Measurements from ENCODE around the gene BST2. TPM values are rescaled to one million over a fixed set of nuclear protein-coding genes. Genes with fewer than 3 reads are reported as not detected.

BST2 gene
- total RNA-seq, 1 donor from 2014 or later, result 301 TPM

GRCh38 chr19:17448131-17448967 lies 42.9 kb upstream of the BST2 start, which contains the start of gene TMEM221:
Gene TMEM221, minus strand, starts transcription at chr19:17448668. Its CDS starts 206 bp downstream, at chr19:17448462.
- Histone ChIP-seq H3K27ac (ENCODE audit: low read depth, low read length) (no peak within 1 kb of the TSS), H3K4me2 (ENCODE audit: low read length) (peak within 1 kb of the TSS; percentile 84), H2AFZ (ENCODE audit: low read depth, low read length) (peak within 1 kb of the TSS; percentile 47), H3K79me2 (ENCODE audit: insufficient read depth, low read length) (no peaks in the 10 kb centered on the region), H3K36me3 (ENCODE audit: insufficient read depth, low read length) (no peaks in the 10 kb centered on the region), H3K9me3 (ENCODE audit: insufficient read depth, low read depth, low read length) (peaks cover 6% of the 10 kb centered on the region), H3K27me3 (ENCODE audit: insufficient read depth, low read length) (peaks cover 9% of the 10 kb centered on the region), H3K4me3 (ENCODE audit: insufficient read depth, low read depth, low read length) (peak within 1 kb of the TSS; percentile 44), H3K4me1 (ENCODE audit: insufficient read depth, low read length) (no peaks in the 10 kb centered on the region), H4K20me1 (ENCODE audit: insufficient read depth, low read length) (no peaks in the 10 kb centered on the region), H3K9ac (ENCODE audit: low read length) (no peak within 1 kb of the TSS)
- FAIRE-seq (no peak), DNase-seq (ENCODE audit: low read depth) (no peak)
- H3K9me3 Mint-ChIP-seq (ENCODE audit: unreplicated experiment), result no peaks in the 10 kb centered on the region
- no peak within 1 kb of the TSS for H3K27ac Mint-ChIP-seq (ENCODE audit: unreplicated experiment)
- H3K4me3 Mint-ChIP-seq (ENCODE audit: unreplicated experiment), result peak within 1 kb of the TSS; percentile 68
- no peaks in the 10 kb centered on the region for H3K4me1 Mint-ChIP-seq (ENCODE audit: low read depth, unreplicated experiment)
- peaks cover 16% of the 10 kb centered on the region for H3K27me3 Mint-ChIP-seq (ENCODE audit: low read depth, unreplicated experiment)
- no peak for TF ChIP-seq CTCF (IDR thresholded peaks at IDR 0.05; ENCODE audit: insufficient read depth, low read depth, low read length)
- TF ChIP-seq EZH2 (IDR thresholded peaks at IDR 0.05; ENCODE audit: insufficient read depth, low read length), result peak; percentile 40
- H3K36me3 Mint-ChIP-seq (ENCODE audit: low read depth, unreplicated experiment), result no peaks in the 10 kb centered on the region

GRCh38 chr19:17447704-17448130 lies 42.3 kb upstream of the BST2 start:
- H3K4me3 Mint-ChIP-seq (ENCODE audit: unreplicated experiment), result peak overlapping the region; percentile 67
- H3K36me3 ChIP-seq (ENCODE audit: insufficient read depth, low read length), result no peaks in the 10 kb centered on the region
- no peaks in the 10 kb centered on the region for H3K4me1 Mint-ChIP-seq (ENCODE audit: low read depth, unreplicated experiment)
- no peak overlapping the region for H2AFZ ChIP-seq (ENCODE audit: low read depth, low read length)
- H3K9me3 Mint-ChIP-seq (ENCODE audit: unreplicated experiment), result no peaks in the 10 kb centered on the region
- H3K27ac ChIP-seq (ENCODE audit: low read depth, low read length), result no peak overlapping the region
- H3K36me3 Mint-ChIP-seq (ENCODE audit: low read depth, unreplicated experiment), result no peaks in the 10 kb centered on the region
- H3K4me1 ChIP-seq (ENCODE audit: insufficient read depth, low read length), result no peaks in the 10 kb centered on the region
- TF ChIP-seq EZH2 (IDR thresholded peaks at IDR 0.05; ENCODE audit: insufficient read depth, low read length) (no peak), CTCF (IDR thresholded peaks at IDR 0.05; ENCODE audit: insufficient read depth, low read depth, low read length) (no peak)
- peaks cover 4% of the 10 kb centered on the region for H3K9me3 ChIP-seq (ENCODE audit: insufficient read depth, low read depth, low read length)
- no peak overlapping the region for H3K4me3 ChIP-seq (ENCODE audit: insufficient read depth, low read depth, low read length)
- H3K27me3 ChIP-seq (ENCODE audit: insufficient read depth, low read length), result peaks cover 9% of the 10 kb centered on the region
- H3K79me2 ChIP-seq (ENCODE audit: insufficient read depth, low read length), result no peaks in the 10 kb centered on the region
- H3K27me3 Mint-ChIP-seq (ENCODE audit: low read depth, unreplicated experiment), result peaks cover 15% of the 10 kb centered on the region
- H3K4me2 ChIP-seq (ENCODE audit: low read length), result peak overlapping the region; percentile 84
- H3K9ac ChIP-seq (ENCODE audit: low read length), result no peak overlapping the region
- no peak for FAIRE-seq
- H3K27ac Mint-ChIP-seq (ENCODE audit: unreplicated experiment), result no peak overlapping the region
- no peaks in the 10 kb centered on the region for H4K20me1 ChIP-seq (ENCODE audit: insufficient read depth, low read length)
- DNase-seq (ENCODE audit: low read depth), result no peak
